Measurements from ENCODE around the gene TEX29. TPM values are rescaled to one million over a fixed set of nuclear protein-coding genes. Genes with fewer than 3 reads are reported as not detected.

Gene TEX29
- total and polyA plus RNA-seq, 9 of the 15 experiments (the other 6 are each of a cell fraction or from before 2014, with no cell fraction given) = 0.11 TPM; not detected in 7

DNA sequence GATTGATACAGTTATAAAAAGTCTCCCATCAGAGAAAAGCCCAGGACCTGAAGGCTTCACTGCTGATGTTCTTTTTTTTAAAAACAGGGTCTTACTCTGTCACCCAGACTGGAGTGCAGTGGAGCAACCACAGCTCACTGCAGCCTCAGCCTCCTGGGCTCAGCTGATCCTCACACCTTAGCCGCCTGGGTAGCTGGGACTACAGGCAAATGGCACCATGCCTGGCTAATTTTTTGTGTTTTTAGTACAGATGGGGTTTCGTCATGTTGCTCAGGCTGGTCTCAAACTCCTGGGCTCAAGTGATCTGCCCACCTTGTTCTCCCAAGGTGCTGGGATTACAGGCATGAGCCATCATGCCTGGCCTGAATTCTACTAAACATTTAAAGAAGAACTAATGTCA lies 33.1 kb downstream of the TEX29 start:
- Histone ChIP-seq H2AFZ (ENCODE audit: low read depth, low read length) (no peak overlapping the region), H3K4me3 (no peak overlapping the region), H4K20me1 (replicated peaks; ENCODE audit: control insufficient read depth, insufficient read depth, low read length) (no peaks in the 10 kb centered on the region), H3K27ac (ENCODE audit: extremely low read depth, low read depth, low read length) (no peak overlapping the region), H3K36me3 (ENCODE audit: control insufficient read depth, insufficient read depth, low read length) (no peaks in the 10 kb centered on the region), H3K79me2 (ENCODE audit: control insufficient read depth, insufficient read depth, low read length) (no peaks in the 10 kb centered on the region), H3K9me1 (ENCODE audit: control insufficient read depth, insufficient read depth, low read length) (no peaks in the 10 kb centered on the region), H3K9me3 (replicated peaks; ENCODE audit: control insufficient read depth, insufficient read depth, low read depth, low read length) (no peaks in the 10 kb centered on the region), H3K9ac (ENCODE audit: insufficient read depth in 1 of 2, low read depth in 2 of 2, low read length in 2 of 2) (no peak overlapping the region), H3K4me2 (ENCODE audit: insufficient read depth, low read length) (no peak overlapping the region), H3K27me3 (ENCODE audit: control insufficient read depth in 2 of 2, insufficient read depth in 2 of 2, low read length in 2 of 2) (no peaks in the 10 kb centered on the region; a peak in 2 of 5 replicates), H3K4me1 (replicated peaks in 1 of 2; ENCODE audit: control insufficient read depth in 2 of 2, insufficient read depth in 2 of 2, low read length in 2 of 2) (no peaks in the 10 kb centered on the region)
- ATAC-seq (no peak), DNase-seq (ENCODE audit: extremely low read depth in 1 of 4, low spot score in 3 of 4) (no peak), FAIRE-seq (no peak)
- POLR2A ChIA-PET = no interaction called here
- BruUV-seq (replicated peaks) = no TSS peak
- CTCF ChIA-PET (ENCODE audit: low intra/inter-chr PET ratio) = no interaction called here
- in situ Hi-C loops (cut with MboI) = no loop called here
- intact Hi-C loops (cut with micrococcal nuclease) = no loop called here
- TF ChIP-seq, protein P1, sequence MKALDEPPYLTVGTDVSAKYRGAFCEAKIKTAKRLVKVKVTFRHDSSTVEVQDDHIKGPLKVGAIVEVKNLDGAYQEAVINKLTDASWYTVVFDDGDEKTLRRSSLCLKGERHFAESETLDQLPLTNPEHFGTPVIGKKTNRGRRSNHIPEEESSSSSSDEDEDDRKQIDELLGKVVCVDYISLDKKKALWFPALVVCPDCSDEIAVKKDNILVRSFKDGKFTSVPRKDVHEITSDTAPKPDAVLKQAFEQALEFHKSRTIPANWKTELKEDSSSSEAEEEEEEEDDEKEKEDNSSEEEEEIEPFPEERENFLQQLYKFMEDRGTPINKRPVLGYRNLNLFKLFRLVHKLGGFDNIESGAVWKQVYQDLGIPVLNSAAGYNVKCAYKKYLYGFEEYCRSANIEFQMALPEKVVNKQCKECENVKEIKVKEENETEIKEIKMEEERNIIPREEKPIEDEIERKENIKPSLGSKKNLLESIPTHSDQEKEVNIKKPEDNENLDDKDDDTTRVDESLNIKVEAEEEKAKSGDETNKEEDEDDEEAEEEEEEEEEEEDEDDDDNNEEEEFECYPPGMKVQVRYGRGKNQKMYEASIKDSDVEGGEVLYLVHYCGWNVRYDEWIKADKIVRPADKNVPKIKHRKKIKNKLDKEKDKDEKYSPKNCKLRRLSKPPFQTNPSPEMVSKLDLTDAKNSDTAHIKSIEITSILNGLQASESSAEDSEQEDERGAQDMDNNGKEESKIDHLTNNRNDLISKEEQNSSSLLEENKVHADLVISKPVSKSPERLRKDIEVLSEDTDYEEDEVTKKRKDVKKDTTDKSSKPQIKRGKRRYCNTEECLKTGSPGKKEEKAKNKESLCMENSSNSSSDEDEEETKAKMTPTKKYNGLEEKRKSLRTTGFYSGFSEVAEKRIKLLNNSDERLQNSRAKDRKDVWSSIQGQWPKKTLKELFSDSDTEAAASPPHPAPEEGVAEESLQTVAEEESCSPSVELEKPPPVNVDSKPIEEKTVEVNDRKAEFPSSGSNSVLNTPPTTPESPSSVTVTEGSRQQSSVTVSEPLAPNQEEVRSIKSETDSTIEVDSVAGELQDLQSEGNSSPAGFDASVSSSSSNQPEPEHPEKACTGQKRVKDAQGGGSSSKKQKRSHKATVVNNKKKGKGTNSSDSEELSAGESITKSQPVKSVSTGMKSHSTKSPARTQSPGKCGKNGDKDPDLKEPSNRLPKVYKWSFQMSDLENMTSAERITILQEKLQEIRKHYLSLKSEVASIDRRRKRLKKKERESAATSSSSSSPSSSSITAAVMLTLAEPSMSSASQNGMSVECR (CRISPR knock-in tag; IDR thresholded peaks at IDR 0.05) = no peak
- TF ChIP-seq E2F3 (CRISPR knock-in tag; IDR thresholded peaks at IDR 0.05) = no peak
- no peak for TF ChIP-seq ARID2 (IDR thresholded peaks at IDR 0.05)
- TF ChIP-seq, protein P2, sequence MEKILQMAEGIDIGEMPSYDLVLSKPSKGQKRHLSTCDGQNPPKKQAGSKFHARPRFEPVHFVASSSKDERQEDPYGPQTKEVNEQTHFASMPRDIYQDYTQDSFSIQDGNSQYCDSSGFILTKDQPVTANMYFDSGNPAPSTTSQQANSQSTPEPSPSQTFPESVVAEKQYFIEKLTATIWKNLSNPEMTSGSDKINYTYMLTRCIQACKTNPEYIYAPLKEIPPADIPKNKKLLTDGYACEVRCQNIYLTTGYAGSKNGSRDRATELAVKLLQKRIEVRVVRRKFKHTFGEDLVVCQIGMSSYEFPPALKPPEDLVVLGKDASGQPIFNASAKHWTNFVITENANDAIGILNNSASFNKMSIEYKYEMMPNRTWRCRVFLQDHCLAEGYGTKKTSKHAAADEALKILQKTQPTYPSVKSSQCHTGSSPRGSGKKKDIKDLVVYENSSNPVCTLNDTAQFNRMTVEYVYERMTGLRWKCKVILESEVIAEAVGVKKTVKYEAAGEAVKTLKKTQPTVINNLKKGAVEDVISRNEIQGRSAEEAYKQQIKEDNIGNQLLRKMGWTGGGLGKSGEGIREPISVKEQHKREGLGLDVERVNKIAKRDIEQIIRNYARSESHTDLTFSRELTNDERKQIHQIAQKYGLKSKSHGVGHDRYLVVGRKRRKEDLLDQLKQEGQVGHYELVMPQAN (IDR thresholded peaks at IDR 0.05; ENCODE audit: borderline replicate concordance) = no peak
- TF ChIP-seq ZNF699 (CRISPR knock-in tag; IDR thresholded peaks at IDR 0.05; ENCODE audit: insufficient replicate concordance) = no peak
- TF ChIP-seq ZNF134 (CRISPR knock-in tag; conservative IDR thresholded peaks at IDR 0.05) = no peak
- TF ChIP-seq ZFX (CRISPR knock-in tag; IDR thresholded peaks at IDR 0.05) = no peak
- TF ChIP-seq, protein P3, sequence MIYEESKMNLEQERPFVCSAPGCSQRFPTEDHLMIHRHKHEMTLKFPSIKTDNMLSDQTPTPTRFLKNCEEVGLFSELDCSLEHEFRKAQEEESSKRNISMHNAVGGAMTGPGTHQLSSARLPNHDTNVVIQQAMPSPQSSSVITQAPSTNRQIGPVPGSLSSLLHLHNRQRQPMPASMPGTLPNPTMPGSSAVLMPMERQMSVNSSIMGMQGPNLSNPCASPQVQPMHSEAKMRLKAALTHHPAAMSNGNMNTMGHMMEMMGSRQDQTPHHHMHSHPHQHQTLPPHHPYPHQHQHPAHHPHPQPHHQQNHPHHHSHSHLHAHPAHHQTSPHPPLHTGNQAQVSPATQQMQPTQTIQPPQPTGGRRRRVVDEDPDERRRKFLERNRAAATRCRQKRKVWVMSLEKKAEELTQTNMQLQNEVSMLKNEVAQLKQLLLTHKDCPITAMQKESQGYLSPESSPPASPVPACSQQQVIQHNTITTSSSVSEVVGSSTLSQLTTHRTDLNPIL (CRISPR knock-in tag; IDR thresholded peaks at IDR 0.05) = no peak
- no peak for TF ChIP-seq HNRNPL (IDR thresholded peaks at IDR 0.05; ENCODE audit: low read depth, low read length)
- TF ChIP-seq, protein P4, sequence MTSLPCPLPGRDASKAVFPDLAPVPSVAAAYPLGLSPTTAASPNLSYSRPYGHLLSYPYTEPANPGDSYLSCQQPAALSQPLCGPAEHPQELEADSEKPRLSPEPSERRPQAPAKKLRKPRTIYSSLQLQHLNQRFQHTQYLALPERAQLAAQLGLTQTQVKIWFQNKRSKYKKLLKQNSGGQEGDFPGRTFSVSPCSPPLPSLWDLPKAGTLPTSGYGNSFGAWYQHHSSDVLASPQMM (CRISPR knock-in tag; IDR thresholded peaks at IDR 0.05) = no peak
- no peak for TF ChIP-seq ZNF263 (CRISPR knock-in tag; IDR thresholded peaks at IDR 0.05; ENCODE audit: borderline replicate concordance)
- TF ChIP-seq CSDE1 (IDR thresholded peaks at IDR 0.05) = no peak
- TF ChIP-seq TRIM28 (IDR thresholded peaks at IDR 0.05) = no peak
- WGBS (ENCODE audit: insufficient coverage, low coverage, missing lambda C conversion rate) = 0% methylated on average over 2 of the region's 2 CpGs

Data from K562 (cell line).